Middle frontal gyrus (tissue), 1 donor: ENCODE results near the gene HOXB5.

Experiments
- DNase-seq: peaks from one replicate; pipeline ENCODE4 v3.0.0-alpha.2; 2015; ENCODE audit warnings: low spot score; ENCODE audit errors: extremely low spot score

The HOXB5 gene

DNA sequence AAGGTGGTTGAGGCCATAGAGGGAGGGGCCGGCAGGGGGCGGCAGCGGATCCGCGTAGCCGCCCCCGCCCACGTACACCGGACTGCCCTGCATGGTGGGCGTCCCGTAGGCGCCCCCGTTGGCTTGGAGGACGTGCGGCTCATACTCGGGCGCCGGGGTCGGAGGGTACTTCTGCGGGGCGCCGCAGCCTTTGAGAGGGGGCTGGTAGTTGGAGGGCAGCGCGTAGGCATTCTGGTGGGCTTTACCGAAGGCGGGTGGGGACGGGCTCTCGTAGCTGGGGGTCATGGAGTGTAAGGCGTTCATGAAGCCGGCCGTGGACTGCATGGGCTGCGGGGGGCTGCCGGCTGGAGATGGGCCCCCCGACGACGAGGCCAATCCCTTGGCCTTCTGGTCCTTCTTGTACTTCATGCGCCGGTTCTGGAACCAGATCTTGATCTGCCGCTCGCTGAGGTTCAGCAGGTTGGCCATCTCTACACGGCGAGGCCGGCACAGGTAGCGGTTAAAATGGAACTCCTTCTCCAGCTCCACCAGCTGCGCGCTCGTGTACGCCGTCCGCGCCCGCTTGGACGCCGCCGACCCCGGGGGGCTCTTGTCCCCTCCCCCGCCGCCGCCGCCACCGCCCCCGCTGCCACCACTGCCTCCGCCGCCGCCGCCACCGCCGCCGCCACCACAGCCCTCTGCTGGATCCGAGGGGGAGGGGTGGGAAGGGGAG is 42.9 kb downstream of the HOXB5 start:
- DNase-seq: no peak

DNA sequence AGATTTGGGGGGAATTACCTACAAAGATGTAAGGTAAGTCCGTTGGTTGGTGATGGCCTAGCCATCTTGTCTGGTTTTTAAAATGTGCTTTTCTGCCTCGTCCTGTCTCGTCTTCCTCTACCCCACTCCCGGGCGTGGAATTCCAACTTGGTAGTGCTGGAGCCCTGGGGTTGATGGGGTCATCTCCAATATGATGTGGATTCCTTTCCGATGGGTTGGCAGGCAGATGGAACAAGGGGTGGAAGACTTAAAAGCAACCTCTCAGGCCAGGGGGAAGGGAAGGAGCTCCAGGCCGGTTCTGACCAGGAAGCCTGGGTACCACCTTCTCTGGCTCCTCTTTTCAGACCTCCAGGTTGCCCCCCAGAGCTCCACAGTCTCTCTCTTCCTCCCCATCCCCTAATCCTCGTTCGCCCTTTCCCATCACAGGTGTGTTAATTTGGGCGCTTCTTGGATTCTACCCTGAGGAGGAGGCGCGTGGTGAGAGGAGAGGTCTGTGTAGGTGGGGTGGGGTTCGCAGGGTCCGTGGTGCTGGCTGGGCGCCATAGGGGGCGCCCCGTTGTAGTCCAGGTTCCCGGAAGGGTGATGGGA is 43.6 kb downstream of the HOXB5 start:
- DNase-seq: no peak

DNA sequence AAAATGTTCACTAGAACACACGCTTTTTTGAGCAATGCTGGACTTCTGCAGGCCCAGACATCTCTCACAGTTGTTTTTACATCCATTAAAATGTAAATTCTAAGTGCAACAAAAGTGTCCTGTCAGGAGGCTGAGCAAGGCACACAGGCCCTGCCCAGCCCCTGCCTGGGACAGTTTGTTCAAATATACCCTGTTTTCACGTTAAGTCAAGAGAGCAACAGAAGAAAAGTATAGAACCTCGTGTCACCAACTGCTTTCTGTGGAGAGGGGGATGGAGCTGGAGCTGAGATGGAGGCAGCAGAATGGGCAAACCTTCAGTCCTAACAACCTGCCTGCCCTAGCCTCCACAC is 44.3 kb downstream of the HOXB5 start:
- no peak for DNase-seq

DNA sequence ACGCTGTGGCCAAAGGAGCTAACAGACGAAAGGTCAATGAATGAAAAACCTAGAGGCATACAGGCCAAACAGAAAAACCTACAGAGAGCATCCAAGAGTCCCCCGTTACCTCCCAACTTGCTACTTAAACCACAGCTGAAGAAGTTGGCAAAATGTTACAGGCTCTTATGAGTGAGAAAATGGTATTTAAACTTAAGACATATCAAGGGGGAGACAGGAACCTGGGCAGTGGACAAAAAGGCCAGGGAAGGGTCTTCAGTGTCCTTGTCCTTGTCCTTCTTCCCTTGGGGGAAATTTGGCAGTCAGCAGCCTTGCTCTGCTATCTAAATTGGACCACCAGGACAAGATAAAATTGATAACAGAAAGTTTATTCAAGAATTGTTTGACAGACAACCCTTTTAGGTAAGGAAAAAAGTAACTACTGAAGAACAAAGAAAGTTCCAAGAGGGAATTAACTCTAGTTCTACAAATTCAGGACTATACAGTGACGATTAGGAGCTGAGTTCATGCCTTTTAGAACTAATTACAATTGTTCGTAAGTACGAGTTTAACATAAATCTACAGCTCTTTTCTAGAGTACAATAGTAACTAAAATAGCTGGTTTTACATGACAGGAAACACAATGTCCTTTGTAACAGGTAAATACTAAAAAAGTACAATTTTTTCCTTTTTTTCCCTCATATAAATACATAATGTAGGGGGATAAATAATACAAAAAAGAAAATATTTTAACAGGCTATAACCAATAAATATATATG is 44.9 kb downstream of the HOXB5 start:
- no peak for DNase-seq

DNA sequence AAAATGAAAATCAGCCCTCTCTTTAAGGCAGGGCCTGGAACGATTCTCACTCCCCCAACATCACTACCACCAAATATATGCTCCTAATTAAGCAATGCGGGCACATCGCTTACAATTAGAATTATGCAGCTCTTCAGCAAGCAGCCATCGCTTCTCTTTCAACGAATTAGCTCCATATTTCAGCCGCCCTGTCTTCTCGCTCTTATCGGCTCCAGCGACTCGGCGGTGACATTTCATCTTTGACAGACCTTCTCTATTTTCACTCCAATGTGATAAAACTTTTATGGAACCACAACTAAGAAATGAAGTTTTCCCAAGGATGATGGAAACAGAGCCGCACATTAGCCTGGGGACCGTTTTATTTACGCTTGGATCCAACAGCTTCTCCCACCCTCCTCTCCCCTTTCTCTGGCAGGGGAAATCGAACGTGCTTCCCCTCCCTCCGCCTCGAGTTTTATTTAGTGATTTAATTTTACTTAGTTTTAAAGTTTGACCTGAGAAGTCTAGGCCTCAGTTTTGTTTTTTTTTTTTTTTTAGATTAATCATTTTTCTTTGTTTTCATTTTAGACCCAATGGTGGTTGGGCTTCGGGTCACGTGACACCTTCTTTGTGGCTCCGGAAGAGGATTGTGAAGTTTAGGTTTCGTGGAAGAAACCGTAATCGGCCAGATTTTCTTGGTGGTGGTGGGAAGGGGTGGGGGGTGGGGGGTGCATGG is 45.6 kb downstream of the HOXB5 start:
- no peak for DNase-seq

DNA sequence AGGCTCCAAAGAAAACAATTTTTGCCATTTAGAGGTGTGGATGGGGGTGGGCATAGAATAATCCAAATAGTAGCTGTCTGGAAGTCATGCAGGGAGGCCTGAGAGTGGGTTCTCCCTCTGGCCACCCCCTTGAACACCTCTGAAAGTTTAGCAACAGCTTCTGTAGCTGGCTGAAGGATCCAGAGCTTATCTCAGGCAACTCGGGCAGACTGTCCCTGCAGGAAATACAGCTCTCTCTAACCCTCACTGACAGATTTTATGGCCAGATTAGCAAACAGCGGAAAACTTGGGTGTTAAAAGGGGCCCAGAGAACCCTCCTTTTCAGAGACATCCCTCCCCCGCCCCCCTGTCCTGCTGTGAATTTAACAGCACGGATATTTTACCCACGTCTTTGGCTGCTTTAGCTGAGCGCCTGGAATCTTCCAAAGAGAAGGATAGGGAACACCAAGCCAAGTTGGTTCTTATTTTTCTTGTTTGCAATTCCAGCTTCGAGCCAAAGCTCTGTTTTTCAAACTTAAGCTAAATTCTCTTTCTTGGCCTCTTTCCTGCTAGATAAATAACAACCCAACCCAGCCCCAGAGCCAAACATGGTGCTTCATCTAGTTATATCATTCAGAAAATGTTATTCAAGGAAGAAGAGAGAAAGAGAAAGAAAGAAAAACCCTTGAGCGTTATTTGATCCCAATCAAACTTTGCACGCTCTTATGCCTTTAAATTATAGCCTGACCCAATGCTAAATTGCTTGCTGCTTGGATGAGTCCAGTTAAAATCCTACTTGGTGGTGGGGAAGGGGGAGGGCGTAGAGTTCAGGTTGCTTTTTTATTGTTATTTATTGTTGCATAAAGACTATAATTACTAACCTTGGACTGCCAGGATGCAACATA is 46.4 kb downstream of the HOXB5 start:
- DNase-seq: no peak

DNA sequence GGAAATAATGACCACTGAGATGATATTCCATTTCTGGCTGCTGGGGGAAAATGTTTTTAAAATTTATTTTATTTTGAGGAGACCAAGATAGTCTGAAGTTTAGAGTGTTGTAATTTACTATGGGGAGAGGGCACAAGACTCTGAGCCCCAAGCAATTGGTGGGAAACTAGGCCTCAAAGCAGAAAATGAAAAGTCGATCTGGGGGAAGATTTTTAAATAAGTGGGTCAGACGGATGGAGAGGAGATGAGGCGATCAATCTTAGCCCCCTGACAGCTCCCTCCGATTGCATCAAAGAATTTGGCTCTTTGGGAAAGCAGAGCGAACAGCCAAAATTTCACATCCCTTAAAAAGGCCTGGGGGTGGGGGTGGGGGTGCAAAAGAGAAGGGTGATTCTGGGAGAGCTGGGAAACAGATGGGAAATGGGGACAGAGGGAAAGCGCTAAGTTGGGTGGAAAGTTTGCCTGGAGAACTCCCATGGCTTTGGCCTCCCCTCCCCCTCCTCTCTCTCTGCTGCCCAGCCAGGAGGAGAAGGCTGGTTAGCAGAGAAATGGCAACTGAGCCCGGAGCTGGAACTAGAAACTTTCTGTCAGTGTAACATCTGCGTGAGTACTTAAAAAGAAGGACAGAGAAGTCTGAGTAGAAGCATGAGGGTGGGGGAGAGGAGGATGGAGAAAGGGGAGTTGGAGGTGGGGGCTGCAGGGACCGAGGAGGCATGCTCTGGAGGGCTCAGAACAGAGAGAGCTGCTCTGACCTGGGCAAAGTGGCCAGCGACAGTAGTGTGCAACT is 47.2 kb downstream of the HOXB5 start:
- DNase-seq: no peak

DNA sequence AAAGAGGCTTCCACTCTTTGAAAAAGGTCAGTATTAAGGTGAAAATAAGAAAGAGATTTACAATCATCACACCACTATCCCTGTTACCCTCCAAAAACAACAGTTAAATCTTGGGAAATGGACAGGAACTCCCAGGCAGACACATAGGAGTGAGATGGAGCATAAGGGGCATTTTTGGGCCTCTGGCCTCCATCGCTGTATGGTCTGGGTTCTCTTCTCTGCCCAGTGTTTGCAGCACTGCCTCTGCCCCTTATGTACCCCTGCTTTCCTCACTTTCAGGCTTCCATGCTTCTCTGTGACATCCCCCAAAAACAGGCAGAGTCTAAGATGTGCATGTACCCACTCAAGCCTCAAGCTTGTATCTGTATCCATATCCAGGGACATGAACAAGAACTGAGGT is 48.0 kb downstream of the HOXB5 start:
- no peak for DNase-seq

DNA sequence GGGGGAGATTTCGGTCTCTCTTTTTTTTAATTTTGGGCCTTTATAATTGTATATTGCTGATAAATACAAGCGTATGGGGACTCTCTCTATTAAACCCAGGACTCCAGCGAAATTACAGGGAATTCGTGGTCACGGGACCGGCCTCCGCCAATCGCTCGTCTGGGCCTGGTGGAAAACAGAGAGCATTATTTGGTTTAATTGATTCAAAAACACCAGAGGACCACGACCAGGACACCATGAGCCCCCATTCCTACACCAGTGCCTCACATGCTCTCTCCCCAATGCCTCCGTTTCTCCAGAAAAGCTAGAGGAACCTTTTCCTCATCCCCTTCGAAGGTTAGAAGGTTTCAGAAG is 48.6 kb downstream of the HOXB5 start, which contains the start of gene HOXB2:
Gene HOXB2 (minus strand): TSS at position 88 of the 354 bp plus-strand sequence. CDS start 198 bp downstream, outside the sequence.
- DNase-seq: no peak

DNA sequence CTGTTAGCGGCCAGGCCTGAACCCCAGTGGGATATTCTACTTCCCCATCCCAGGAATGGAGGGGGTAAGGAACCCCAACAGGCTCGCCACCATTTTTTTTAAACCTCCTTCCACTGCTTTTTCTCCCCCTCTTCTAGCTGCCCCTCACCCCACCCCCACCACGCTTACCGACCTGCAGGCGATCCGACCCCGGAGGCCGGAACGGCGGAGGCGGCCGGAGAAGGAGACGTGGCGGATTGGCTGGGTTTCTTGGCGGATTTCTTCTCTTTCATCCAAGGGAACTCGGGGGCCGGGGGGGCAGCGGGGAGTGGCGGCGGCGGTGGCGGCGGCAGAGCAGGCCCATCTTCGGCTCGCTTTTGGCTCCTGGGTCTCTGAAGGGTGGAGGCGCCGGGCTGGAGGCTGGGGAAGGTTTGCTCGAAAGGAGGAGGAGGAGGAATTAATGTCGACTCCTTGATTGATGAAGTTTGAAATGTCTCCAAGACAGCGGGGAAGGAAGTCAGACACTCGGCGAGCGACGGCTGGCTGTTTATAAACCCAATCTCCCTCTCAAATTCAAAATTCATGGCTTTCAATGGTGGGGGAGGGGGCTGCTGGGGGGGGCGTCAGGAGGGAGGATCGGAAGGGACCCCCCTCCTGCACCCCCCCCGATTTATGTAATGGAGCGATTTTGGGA is 49.1 kb downstream of the HOXB5 start:
- DNase-seq: no peak

DNA sequence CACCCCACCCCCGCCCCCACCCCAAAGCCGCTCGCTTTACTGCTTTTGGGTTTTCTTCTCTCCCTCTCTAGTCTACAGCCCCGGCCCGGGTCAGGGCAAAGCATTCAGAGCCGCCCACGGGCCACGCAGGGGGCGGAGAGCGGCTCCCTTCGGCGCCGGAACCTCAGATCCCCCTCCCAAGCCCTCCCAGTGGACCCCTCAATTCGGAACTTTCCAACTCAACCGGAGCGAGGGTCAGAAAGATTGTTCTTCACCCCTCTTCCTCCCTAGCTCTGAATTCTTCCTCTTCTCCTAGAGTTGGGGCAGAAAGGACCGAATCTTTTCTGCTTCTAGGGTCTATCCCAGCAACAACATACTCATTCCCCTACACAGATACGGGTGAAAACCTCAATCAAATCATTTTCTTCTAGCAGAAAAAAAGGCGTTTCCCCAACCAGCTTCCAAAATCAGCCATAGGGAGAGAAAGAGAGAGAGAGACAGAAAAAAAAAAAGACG is 49.7 kb downstream of the HOXB5 start:
- DNase-seq: no peak

DNA sequence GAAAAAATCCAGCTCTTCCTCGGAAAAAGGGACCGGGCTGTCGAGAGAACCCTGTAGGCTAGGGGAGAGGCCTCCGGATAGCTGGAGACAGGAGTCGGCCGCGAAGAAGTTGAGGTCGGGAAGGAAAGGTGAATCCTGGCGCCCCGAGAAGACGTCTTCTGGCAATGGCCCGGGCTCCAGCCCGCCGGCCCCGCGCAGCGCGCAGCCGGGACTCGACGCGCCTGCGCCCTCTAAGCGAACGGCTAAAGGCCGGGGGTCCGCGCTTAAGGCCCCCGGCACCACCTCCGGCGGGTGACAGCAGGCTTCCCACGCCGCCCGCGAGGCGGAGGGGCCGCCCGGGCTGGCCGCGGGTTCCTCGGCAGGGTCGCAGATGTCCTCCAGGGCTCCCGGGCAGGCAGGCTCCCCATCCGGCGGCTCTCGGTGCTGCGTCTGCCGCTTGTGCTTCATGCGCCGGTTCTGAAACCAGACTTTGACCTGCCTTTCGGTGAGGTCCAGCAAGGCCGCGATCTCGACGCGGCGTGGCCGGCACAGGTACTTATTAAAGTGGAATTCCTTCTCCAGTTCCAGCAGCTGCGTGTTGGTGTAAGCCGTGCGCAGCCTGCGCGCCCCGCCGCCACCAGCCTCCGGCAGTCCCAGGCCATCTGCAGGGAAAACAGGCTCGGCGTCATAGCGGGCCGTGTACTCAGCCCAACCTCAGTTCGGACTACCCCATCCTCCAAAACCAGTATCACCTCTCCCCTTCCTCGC is 50.3 kb downstream of the HOXB5 start:
- DNase-seq: no peak

DNA sequence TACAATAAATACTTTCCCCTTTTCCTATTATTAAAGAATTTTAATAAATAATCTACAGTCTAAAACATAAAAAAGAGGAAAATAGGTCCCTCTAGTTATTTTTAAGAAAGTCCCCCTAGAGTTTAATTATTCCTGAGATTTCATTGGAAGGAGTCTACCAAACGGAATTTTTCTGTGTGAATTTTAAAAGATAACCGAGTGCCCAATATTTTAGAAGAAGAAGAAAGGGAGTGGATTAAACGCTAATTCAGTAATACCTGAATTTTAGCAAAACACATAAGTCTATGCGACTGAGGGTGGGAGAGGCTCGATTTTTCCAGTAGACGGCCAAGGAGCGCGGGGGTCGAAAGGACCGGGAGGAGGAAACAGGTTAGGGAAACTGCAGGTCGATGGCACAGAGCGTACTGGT is 50.9 kb downstream of the HOXB5 start:
- DNase-seq: no peak

DNA sequence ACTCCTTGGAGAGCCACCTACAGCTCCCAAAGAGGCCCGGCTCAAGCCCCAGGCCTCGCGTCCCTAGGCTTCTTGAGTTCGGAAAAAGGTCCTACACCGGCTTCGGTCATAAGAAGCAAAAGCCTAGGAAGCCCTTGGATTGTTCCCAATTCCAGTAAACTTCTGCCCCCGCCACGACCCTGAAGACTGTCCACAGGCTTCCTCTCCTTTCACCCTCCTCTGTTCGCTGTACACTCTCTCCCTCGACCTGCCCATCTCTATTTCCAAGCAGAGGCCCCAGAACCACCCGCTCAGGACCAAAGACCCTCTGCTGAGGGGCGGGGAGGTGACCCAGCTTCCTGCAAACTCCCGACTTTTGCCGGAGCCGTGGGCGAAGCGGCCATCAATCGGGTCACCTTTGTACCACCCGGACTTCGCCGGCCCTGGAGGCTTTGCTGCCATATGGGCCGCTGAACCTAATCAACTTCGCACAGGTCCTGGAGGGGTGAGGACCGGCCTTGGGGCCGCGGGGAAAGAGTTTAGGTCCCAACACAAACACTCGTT is 51.4 kb downstream of the HOXB5 start:
- DNase-seq: no peak

DNA sequence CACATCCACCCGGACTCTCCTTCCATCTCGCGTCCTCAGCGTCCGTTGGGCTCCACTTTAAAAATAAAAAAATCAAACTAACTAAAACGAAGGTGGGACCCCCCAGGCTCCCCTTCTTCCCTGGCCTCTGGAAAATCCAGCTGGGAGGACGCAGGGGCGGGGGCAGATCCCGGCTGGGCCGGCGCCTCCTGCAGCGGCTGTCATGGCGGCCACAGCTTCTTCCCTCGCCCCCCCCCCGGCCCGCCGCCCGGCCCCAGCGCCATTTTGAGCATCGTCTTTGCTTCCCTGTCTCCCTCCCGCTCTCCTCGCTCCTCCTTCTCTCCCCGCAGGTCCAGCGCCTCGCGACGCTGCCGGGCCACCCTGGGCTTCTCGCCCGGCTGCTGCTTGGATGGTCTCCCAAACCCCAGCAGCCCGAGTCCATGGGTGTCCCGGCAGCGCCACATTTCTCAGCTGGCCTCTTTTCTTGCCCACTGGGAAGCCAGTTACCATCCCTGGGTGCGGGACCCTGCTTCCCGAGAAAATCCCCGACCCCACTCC is 51.9 kb downstream of the HOXB5 start:
- DNase-seq: no peak
